Trophoblast cell (in vitro differentiated cells and primary cell): ENCODE data around the gene HRAS.

Source experiments
- DNase-seq, 2 donors: peaks; one replicate each; pipeline ENCODE4 v3.0.0-alpha.2; 2016
- H2AFZ ChIP-seq: 2 replicates; pipeline ENCODE4 v1.6.1; 2013; ENCODE audit warnings: low read length, moderate library complexity, mild to moderate bottlenecking; ENCODE audit not compliant: insufficient read depth, poor library complexity
- H2AK5ac ChIP-seq: 2 replicates; pipeline ENCODE4 v1.6.1; 2013; ENCODE audit warnings: mild to moderate bottlenecking, low read length
- H2BK120ac ChIP-seq: 2 replicates; pipeline ENCODE4 v1.6.1; 2013; ENCODE audit warnings: low read length, mild to moderate bottlenecking, moderate library complexity; ENCODE audit not compliant: insufficient read depth, poor library complexity
- H2BK12ac ChIP-seq: 2 replicates; pipeline ENCODE4 v1.6.1; 2013; ENCODE audit warnings: mild to moderate bottlenecking, low read length, moderate library complexity
- H2BK5ac ChIP-seq: 2 replicates; pipeline ENCODE4 v1.6.1; 2013; ENCODE audit warnings: low read length, low read depth, moderate library complexity, mild to moderate bottlenecking; ENCODE audit not compliant: poor library complexity
- H3K14ac ChIP-seq: 2 replicates; pipeline ENCODE4 v1.6.1; 2013; ENCODE audit warnings: mild to moderate bottlenecking, low read length
- H3K18ac ChIP-seq: 2 replicates; pipeline ENCODE4 v1.6.1; 2013; ENCODE audit warnings: mild to moderate bottlenecking, low read length
- H3K23ac ChIP-seq: 2 replicates; pipeline ENCODE4 v1.6.1; 2013; ENCODE audit warnings: low read length
- H3K27ac ChIP-seq: 2 replicates; pipeline ENCODE4 v1.5.1; 2013; ENCODE audit warnings: low read depth, mild to moderate bottlenecking, inconsistent platforms, low read length, moderate library complexity
- H3K27me3 ChIP-seq: 2 replicates; pipeline ENCODE4 v1.6.1; 2013; ENCODE audit warnings: inconsistent platforms, mild to moderate bottlenecking, low read length, moderate library complexity; ENCODE audit not compliant: insufficient read depth
- H3K36me3 ChIP-seq, 2 experiments: 1 replicate in 1 of 2; 2 replicates in 1 of 2; pipeline ENCODE4 v1.6.1; 2013; ENCODE audit warnings: low read length in 2 of 2, mild to moderate bottlenecking in 2 of 2, moderate library complexity in 1 of 2; ENCODE audit not compliant: insufficient read depth in 2 of 2, control insufficient read depth in 1 of 2
- H3K4ac ChIP-seq: 2 replicates; pipeline ENCODE4 v1.6.1; 2013; ENCODE audit warnings: low read depth, mild to moderate bottlenecking, low read length, moderate library complexity
- H3K4me1 ChIP-seq, 2 experiments: 1 replicate in 1 of 2; 2 replicates in 1 of 2; pipeline ENCODE4 v1.6.1; 2013; ENCODE audit warnings: low read length in 2 of 2, mild to moderate bottlenecking in 2 of 2, moderate library complexity in 1 of 2; ENCODE audit not compliant: insufficient read depth in 2 of 2, control insufficient read depth in 1 of 2
- H3K4me2 ChIP-seq: 2 replicates; pipeline ENCODE4 v1.6.1; 2013; ENCODE audit warnings: inconsistent platforms, mild to moderate bottlenecking, low read length, moderate library complexity
- H3K4me3 ChIP-seq: 2 replicates; pipeline ENCODE4 v1.5.1; 2013; ENCODE audit warnings: mild to moderate bottlenecking, low read depth, low read length, inconsistent platforms
- H3K79me1 ChIP-seq: one replicate; pipeline ENCODE4 v1.6.1; 2013; ENCODE audit warnings: low read length
- H3K79me2 ChIP-seq: 2 replicates; pipeline ENCODE4 v1.6.1; 2013; ENCODE audit warnings: low read length, mild to moderate bottlenecking; ENCODE audit not compliant: control insufficient read depth, insufficient read depth, poor library complexity
- H3K9ac ChIP-seq: 2 replicates; pipeline ENCODE4 v1.6.1; 2013; ENCODE audit warnings: mild to moderate bottlenecking, low read length
- H3K9me3 ChIP-seq: 2 replicates; pipeline ENCODE4 v1.6.1; 2013; ENCODE audit warnings: low read depth, mild to moderate bottlenecking, control low read depth, inconsistent platforms, low read length; ENCODE audit not compliant: insufficient read depth
- H4K12ac ChIP-seq: 2 replicates; pipeline ENCODE4 v1.6.1; 2013; ENCODE audit warnings: low read depth, mild to moderate bottlenecking, low read length, moderate library complexity
- H4K8ac ChIP-seq: 2 replicates; pipeline ENCODE4 v1.6.1; 2013; ENCODE audit warnings: low read depth, mild to moderate bottlenecking, low read length, moderate library complexity
- H4K91ac ChIP-seq: one replicate; pipeline ENCODE4 v1.6.1; 2013; ENCODE audit warnings: low read depth, mild to moderate bottlenecking, low read length, moderate library complexity
- WGBS: extraction: QIAGEN DNeasy Blood & Tissue Kit; methylation state at CpG from one replicate; pipeline ENCODE4 v1.1.7; 2013; ENCODE audit warnings: missing lambda C conversion rate; ENCODE audit not compliant: insufficient read length, insufficient coverage; ENCODE audit errors: extremely low coverage; 5-methylcytosine and 5-hydroxymethylcytosine counted together

HRAS gene

DNA sequence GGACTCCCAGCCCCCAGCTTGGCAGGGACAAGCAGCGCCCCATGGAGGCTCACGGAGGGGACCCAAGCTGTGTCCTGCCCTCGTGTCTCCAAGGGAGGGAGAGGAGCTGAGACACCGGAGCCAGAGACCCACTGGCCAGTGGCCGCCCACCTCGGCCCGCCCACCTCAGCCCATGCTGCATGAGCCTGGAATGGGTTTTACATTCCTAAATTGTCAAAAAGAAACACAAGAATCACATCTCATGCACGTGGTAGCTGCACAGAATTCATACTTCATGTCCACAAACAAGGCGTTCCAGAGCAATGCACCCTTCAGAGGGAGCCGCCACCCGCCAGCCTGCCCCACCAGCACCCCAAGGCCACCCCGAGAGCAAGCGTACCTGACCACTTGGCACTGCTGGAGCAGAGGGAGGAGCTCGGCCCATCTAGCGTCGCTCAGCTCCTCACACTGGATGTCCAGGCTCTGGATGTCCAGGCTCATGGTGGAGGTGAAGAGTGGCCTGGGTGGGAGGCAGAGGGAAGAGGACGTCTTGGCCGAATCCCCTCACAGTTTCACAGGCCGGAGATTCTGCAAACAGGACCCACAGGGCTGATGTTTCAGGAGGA is 33.6 kb downstream of the HRAS start:
- peaks cover 14% of the 10 kb centered on the region for H3K9me3 ChIP-seq

DNA sequence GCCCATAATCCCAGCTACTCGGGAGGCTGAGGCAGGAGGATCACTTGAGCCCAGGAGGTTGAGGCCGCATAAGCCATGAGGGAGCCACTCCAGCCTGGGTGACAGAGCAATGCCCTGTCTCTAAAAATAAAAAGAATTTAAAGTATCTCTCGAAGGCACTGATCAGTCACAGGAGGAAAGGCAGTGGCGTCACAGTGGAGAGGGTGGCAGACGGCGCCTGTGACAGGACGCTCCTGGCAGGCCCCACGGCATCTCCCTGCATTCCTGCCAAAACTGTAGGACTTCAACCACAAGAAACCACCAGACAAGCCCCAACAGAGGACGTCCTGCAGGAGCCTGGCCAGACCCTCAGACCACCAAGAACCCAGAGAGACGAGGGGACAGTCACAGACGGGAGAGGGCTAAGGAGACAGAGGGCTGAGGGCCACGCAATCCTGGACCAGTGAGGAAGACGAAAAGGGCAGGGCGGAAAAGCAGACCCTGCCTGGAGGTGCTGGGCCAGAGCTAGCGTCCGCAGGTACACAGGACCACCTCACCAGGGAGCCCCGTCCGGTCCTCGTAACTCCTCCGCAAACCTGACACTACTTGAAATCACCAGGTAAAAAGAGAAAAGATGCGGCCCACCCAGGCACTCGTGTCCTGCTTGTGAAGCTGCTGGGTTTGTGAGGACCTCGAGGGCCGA is 34.2 kb downstream of the HRAS start:
- Histone ChIP-seq H3K18ac (no peak overlapping the region), H2AK5ac (no peak overlapping the region), H2BK5ac (no peak overlapping the region), H3K27me3 (no peaks in the 10 kb centered on the region), H2AFZ (no peak overlapping the region), H3K14ac (no peak overlapping the region), H4K91ac (no peak overlapping the region), H4K8ac (no peak overlapping the region), H3K4ac (no peak overlapping the region), H3K9me3 (peaks cover 14% of the 10 kb centered on the region), H3K4me2 (no peak overlapping the region), H3K23ac (no peak overlapping the region), H2BK12ac (no peak overlapping the region), H3K36me3 (peaks cover 56 to 67% of the 10 kb centered on the region in 2 experiments), H3K27ac (no peak overlapping the region), H3K9ac (no peak overlapping the region), H4K12ac (no peak overlapping the region), H3K4me3 (no peak overlapping the region), H3K79me1 (peaks cover 2% of the 10 kb centered on the region), H3K4me1 (peaks cover 3 to 6% of the 10 kb centered on the region in 2 experiments), H2BK120ac (no peak overlapping the region), H3K79me2 (peaks cover 2% of the 10 kb centered on the region)
- no CpG with 5 or more reads among the region's 24 CpGs for WGBS
- no peak for DNase-seq

More for the DNA sequence above, 33.6 kb downstream of the HRAS start:
- Histone ChIP-seq H2BK120ac (no peak overlapping the region), H3K4me3 (no peak overlapping the region), H4K12ac (no peak overlapping the region), H3K27me3 (no peaks in the 10 kb centered on the region), H4K8ac (no peak overlapping the region), H3K4me1 (peaks cover 3 to 7% of the 10 kb centered on the region in 2 experiments), H3K36me3 (peaks cover 54 to 64% of the 10 kb centered on the region in 2 experiments), H3K79me2 (peaks cover 6% of the 10 kb centered on the region), H2AFZ (no peak overlapping the region), H2BK5ac (no peak overlapping the region), H3K9ac (no peak overlapping the region), H3K18ac (no peak overlapping the region), H3K23ac (no peak overlapping the region), H3K4me2 (no peak overlapping the region), H2BK12ac (no peak overlapping the region), H3K14ac (no peak overlapping the region), H4K91ac (no peak overlapping the region), H3K27ac (no peak overlapping the region), H2AK5ac (no peak overlapping the region), H3K4ac (no peak overlapping the region), H3K79me1 (peaks cover 7% of the 10 kb centered on the region)
- no CpG with 5 or more reads among the region's 19 CpGs for WGBS
- no peak for DNase-seq

DNA sequence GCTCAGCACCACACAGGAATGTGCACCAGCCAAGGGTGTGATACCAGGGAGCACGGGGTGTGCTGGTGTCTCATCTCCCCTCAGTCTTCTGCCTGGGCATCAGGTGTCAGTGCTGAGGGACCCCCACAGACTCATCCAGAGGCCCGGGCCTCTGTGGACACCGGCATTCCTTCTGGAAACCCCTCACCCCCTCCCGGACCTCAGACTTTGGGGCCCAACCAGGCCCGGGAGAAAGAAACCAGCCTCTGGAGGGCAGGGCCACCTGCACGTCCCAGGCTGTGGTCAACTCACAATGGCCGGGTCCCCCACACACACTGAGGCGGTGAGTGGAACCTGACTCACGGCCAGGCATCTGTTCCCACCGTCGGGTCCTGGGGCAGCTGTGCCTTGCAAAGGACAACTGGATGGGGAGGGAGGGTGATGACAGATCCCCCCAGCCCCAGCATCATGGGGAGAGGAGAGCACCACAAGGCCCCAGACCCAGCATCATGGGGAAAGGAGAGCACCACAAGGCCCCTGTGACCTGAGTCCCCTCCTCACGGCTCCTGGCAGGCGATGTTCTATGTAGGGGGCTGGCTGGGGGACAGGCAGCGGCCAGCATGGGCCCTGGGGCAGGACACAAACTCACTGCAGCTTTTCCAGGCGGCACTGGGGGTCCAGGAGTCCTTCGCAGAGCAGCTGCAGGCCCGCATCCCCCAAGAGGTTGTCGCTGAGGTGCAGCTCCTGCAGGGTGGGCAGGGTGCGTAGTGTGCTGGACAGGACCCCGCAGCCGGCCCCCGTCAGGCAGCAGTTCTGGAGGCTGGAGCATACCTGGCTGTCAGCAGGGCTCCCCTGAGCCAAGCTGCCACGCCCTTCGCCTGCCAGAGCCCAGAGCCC is 35.9 kb downstream of the HRAS start:
- Histone ChIP-seq H2BK12ac (no peak overlapping the region), H3K4me1 (no peaks in the 10 kb centered on the region), H3K79me2 (no peaks in the 10 kb centered on the region), H3K18ac (no peak overlapping the region), H3K9me3 (peaks cover 14% of the 10 kb centered on the region), H3K27ac (no peak overlapping the region), H3K14ac (no peak overlapping the region), H3K23ac (no peak overlapping the region), H3K4me2 (no peak overlapping the region), H3K36me3 (peaks cover 68 to 79% of the 10 kb centered on the region in 2 experiments), H4K12ac (no peak overlapping the region), H3K9ac (no peak overlapping the region), H3K27me3 (no peaks in the 10 kb centered on the region), H3K4me3 (no peak overlapping the region), H4K91ac (no peak overlapping the region), H2BK120ac (no peak overlapping the region), H3K4ac (no peak overlapping the region), H2AFZ (no peak overlapping the region), H4K8ac (no peak overlapping the region), H2BK5ac (no peak overlapping the region), H2AK5ac (no peak overlapping the region), H3K79me1 (no peaks in the 10 kb centered on the region)
- DNase-seq, result no peak
- no CpG with 5 or more reads among the region's 24 CpGs for WGBS

DNA sequence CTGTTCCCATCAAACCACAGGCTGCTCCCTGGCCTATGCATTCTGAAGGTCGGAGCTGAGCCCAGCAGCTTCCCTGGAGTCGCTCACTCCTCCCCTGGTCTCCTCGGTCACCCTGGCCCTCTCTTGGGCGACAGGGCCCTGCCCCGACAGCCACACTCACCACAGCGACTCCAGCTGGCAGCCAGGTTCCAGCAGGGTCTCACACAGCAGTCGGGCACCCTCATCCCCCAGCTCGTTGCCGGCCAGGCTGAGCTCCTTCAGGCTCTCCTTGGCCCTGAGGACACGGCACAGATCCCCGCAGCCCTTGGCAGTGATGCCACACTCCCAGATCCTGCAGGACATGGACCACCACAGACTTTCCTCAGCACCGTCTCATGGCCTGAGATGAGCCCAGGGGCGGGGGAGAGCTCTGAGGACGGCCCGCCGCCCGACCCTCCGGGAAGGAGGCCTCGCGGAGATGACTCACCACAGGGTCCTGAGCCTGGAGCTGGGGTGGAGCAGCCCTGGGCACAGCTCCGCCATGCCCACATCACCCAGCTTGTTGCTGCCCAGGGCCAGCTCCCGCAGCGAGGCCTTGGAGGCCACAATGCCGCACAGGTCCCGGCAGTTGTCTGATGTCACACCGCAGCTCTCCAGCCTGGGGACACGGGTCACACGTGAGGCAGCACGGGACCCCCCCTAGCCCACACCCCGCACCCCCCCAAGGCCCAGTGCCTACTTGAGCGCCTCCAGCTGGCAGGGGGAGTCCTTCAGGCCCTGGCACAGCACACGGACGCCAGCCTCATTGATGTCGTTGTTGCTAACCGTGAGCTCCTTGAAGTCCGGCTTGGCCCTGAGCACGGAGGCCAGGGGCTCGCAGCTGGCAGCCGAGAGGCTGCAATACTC is 36.8 kb downstream of the HRAS start:
- H3K36me3 ChIP-seq, result peaks cover 76 to 82% of the 10 kb centered on the region in 2 experiments
- no peak overlapping the region for H3K4me3 ChIP-seq
- no peak overlapping the region for H3K27ac ChIP-seq
- no peak overlapping the region for H4K91ac ChIP-seq
- H3K79me2 ChIP-seq, result no peaks in the 10 kb centered on the region
- no peak overlapping the region for H3K18ac ChIP-seq
- H3K9ac ChIP-seq, result no peak overlapping the region
- no peaks in the 10 kb centered on the region for H3K4me1 ChIP-seq
- no peak overlapping the region for H4K8ac ChIP-seq
- no peak overlapping the region for H2BK5ac ChIP-seq
- no peak overlapping the region for H4K12ac ChIP-seq
- no peak overlapping the region for H2AFZ ChIP-seq
- H3K9me3 ChIP-seq, result peaks cover 14% of the 10 kb centered on the region
- H3K27me3 ChIP-seq, result no peaks in the 10 kb centered on the region
- no peak overlapping the region for H3K23ac ChIP-seq
- H2BK120ac ChIP-seq, result no peak overlapping the region
- WGBS, result no CpG with 5 or more reads among the region's 39 CpGs
- no peak overlapping the region for H3K4me2 ChIP-seq
- no peaks in the 10 kb centered on the region for H3K79me1 ChIP-seq
- H2BK12ac ChIP-seq, result no peak overlapping the region
- DNase-seq, result no peak
- H3K14ac ChIP-seq, result no peak overlapping the region
- H2AK5ac ChIP-seq, result no peak overlapping the region
- H3K4ac ChIP-seq, result no peak overlapping the region
